Dermis microvascular lymphatic vessel endothelial cell (primary cell): ENCODE data around the gene TBC1D1. TPM values are rescaled to one million over a fixed set of nuclear protein-coding genes. Genes with fewer than 3 reads are reported as not detected.
"Not testable (repeated sequence)": the region's sequence is repeated elsewhere in the genome, so short reads cannot be mapped to it uniquely, and the experiment has no call there.

ENCODE experiments used
- DNase-seq, 2 donors: peaks; one replicate each; pipeline versions ENCODE4 v3.0.0 to v3.0.0-alpha.2; 2010; ENCODE audit warnings: low read depth in 2 of 2
- total RNA-seq: library from RNA; depleted of rRNA; stranded (reverse); fragments of >200 nt; gene quantifications from 2 replicates; pipeline ENCODE4 v1.2.1, GENCODE V29; 2014

Gene TBC1D1
- total RNA-seq, 1 donor from 2014 or later: 94.7 TPM

GRCh38 chr4:37964734-37965457, 74.0 kb downstream of the TBC1D1 start:
- DNase-seq: no peak

GRCh38 chr4:37966044-37966443, 75.2 kb downstream of the TBC1D1 start:
- DNase-seq: no peak

- DNase-seq: no peak
These were observed 76.9 kb downstream of the TBC1D1 start for GRCh38 chr4:37967736-37968135.

- DNase-seq: no peak
These were observed 77.9 kb downstream of the TBC1D1 start for GRCh38 chr4:37968747-37969146.

GRCh38 chr4:37970702-37971101, 79.8 kb downstream of the TBC1D1 start:
- peak in 1 of 2 donors; percentile 48 for DNase-seq

GRCh38 chr4:37971202-37971601, 80.3 kb downstream of the TBC1D1 start:
- no peak for DNase-seq

GRCh38 chr4:37973441-37973840, 82.6 kb downstream of the TBC1D1 start:
- DNase-seq: no peak

GRCh38 chr4:37975321-37975822, 84.5 kb downstream of the TBC1D1 start:
- DNase-seq: not testable (repeated sequence)

- no peak for DNase-seq
These were observed 85.6 kb downstream of the TBC1D1 start for GRCh38 chr4:37976507-37976906.

GRCh38 chr4:37976991-37977470, 86.1 kb downstream of the TBC1D1 start:
- peak; percentile 45 to 79 for DNase-seq

GRCh38 chr4:37977471-37978247, 86.8 kb downstream of the TBC1D1 start:
- peak; percentile 26 to 72 for DNase-seq

- DNase-seq: peak in 1 of 2 donors; percentile 44
These were observed 87.5 kb downstream of the TBC1D1 start for GRCh38 chr4:37978248-37978924.

GRCh38 chr4:37980246-37980645, 89.4 kb downstream of the TBC1D1 start:
- DNase-seq: no peak

- no peak for DNase-seq
These were observed 90.5 kb downstream of the TBC1D1 start for GRCh38 chr4:37981425-37981824.

GRCh38 chr4:37981844-37982720, 91.2 kb downstream of the TBC1D1 start:
- no peak for DNase-seq

GRCh38 chr4:37982736-37983135, 91.9 kb downstream of the TBC1D1 start:
- DNase-seq: no peak

- DNase-seq: no peak
These were observed 93.1 kb downstream of the TBC1D1 start for GRCh38 chr4:37983951-37984350.

GRCh38 chr4:37985730-37986275, 94.9 kb downstream of the TBC1D1 start:
- DNase-seq: no peak

GRCh38 chr4:37988670-37989069, 97.8 kb downstream of the TBC1D1 start:
- DNase-seq: no peak

- peak in 1 of 2 donors; percentile 15 for DNase-seq
These were observed 98.7 kb downstream of the TBC1D1 start for GRCh38 chr4:37989398-37990260.
